OCI-LY7 (cell line): ENCODE measurements around the gene NOMO2. TPM values are rescaled to one million over a fixed set of nuclear protein-coding genes. Genes with fewer than 3 reads are reported as not detected.
"Not testable (repeated sequence)": the region's sequence is repeated elsewhere in the genome, so short reads cannot be mapped to it uniquely, and the experiment has no call there.

Source experiments
- BruUV-seq: library from RNA; stranded (reverse); fragments of 400-500 nt; replicated peaks from 2 replicates; lab custom pipeline; 2021; lab: Mats Ljungman, UMichigan
- CTCF ChIA-PET: fragments of 300-600 bp; sonication (Branson Sonifier 250); formaldehyde crosslinking; loops from one replicate; lab custom pipeline; 2022; ENCODE audit warnings: antibody characterized with exemption; ENCODE audit not compliant: unreplicated experiment; lab: Charles Lee
- POLR2A ChIA-PET: fragments of 300-600 bp; sonication (Branson Sonifier 250); formaldehyde crosslinking; loops from one replicate; lab custom pipeline; 2022; ENCODE audit warnings: antibody characterized with exemption; lab: Charles Lee
- DNase-seq: peaks from one replicate; pipeline ENCODE4 v3.0.0-alpha.2; 2015; ENCODE audit warnings: low spot score
- H2AFZ ChIP-seq: fragments of 200-600 bp; sonication (generic), shearing (Covaris generic); 2 replicates; pipeline ENCODE4 v1.6.1; 2014; ENCODE audit warnings: mild to moderate bottlenecking, antibody characterized with exemption, low read length, moderate library complexity
- H3K27ac ChIP-seq: fragments of 200-600 bp; sonication (generic); 2 replicates; pipeline ENCODE4 v1.5.1; 2014; ENCODE audit warnings: mixed run types, low read depth, mild to moderate bottlenecking, moderate library complexity, low read length, inconsistent platforms; ENCODE audit not compliant: poor library complexity, severe bottlenecking
- H3K36me3 ChIP-seq: fragments of 200-600 bp; sonication (generic); 2 replicates; pipeline ENCODE4 v1.6.1; 2014; ENCODE audit warnings: mild to moderate bottlenecking, antibody characterized with exemption, low read length, moderate library complexity, mixed read lengths; ENCODE audit not compliant: insufficient read depth
- H3K4me1 ChIP-seq: fragments of 200-600 bp; sonication (generic); 2 replicates; pipeline ENCODE4 v1.5.1; 2014; ENCODE audit warnings: mild to moderate bottlenecking, low read length; ENCODE audit not compliant: insufficient read depth, poor library complexity, severe bottlenecking
- H3K4me2 ChIP-seq: fragments of 200-600 bp; sonication (generic); 2 replicates; pipeline ENCODE4 v1.6.1; 2014; ENCODE audit warnings: mild to moderate bottlenecking, low read length
- H3K4me3 ChIP-seq: fragments of 200-600 bp; sonication (generic); 2 replicates; pipeline ENCODE4 v1.5.1; 2014; ENCODE audit warnings: mild to moderate bottlenecking, low read depth, low read length; ENCODE audit not compliant: poor library complexity, severe bottlenecking
- H3K79me2 ChIP-seq: fragments of 200-600 bp; sonication (generic); 2 replicates; pipeline ENCODE4 v1.6.1; 2016; ENCODE audit warnings: low read depth, mild to moderate bottlenecking, low read length, moderate library complexity, mixed read lengths; ENCODE audit not compliant: insufficient read depth
- H3K9me2 ChIP-seq: fragments of 200-600 bp; sonication (generic); 2 replicates; pipeline ENCODE4 v1.6.1; 2016; ENCODE audit warnings: mild to moderate bottlenecking, low read length, mixed read lengths; ENCODE audit not compliant: insufficient read depth
- H3K9me3 ChIP-seq: fragments of 200-600 bp; sonication (generic); 2 replicates; pipeline ENCODE4 v1.6.1; 2014; ENCODE audit warnings: mild to moderate bottlenecking, mixed run types, low read length, mixed read lengths
- H4K20me1 ChIP-seq: fragments of 200-600 bp; sonication (generic); 2 replicates; pipeline ENCODE4 v1.6.1; 2014; ENCODE audit warnings: mild to moderate bottlenecking, antibody characterized with exemption, low read length, moderate library complexity, mixed read lengths; ENCODE audit not compliant: insufficient read depth
- intact Hi-C: fragments of 100-400 bp; cut with micrococcal nuclease; formaldehyde crosslinking; loops from one replicate; pipeline ENCODE4 v1.10.0; 2022; ENCODE audit not compliant: unreplicated experiment
- microRNA-seq: library from miRNA; unstranded; fragments of <30 nt; microRNA quantifications from one replicate; pipeline ENCODE4 v1.2.0, GENCODE V29; 2022; ENCODE audit warnings: borderline replicate concordance
- small RNA-seq: library from RNA; depleted of rRNA; stranded (forward); fragments of <200 nt; gene quantifications from one replicate; pipeline ENCODE3, GENCODE V24; 2014
- total RNA-seq, 2 experiments: library from RNA; depleted of rRNA in 1 of 2; stranded (reverse); fragments of >200 nt in 1 of 2; shearing (Covaris generic) in 1 of 2; gene quantifications; 2 replicates each; pipeline ENCODE4 v1.2.3, GENCODE V29; 2014 to 2022

Gene NOMO2
- total RNA-seq, 2 experiments from 2014 or later = 65.0 to 80.2 TPM

DNA sequence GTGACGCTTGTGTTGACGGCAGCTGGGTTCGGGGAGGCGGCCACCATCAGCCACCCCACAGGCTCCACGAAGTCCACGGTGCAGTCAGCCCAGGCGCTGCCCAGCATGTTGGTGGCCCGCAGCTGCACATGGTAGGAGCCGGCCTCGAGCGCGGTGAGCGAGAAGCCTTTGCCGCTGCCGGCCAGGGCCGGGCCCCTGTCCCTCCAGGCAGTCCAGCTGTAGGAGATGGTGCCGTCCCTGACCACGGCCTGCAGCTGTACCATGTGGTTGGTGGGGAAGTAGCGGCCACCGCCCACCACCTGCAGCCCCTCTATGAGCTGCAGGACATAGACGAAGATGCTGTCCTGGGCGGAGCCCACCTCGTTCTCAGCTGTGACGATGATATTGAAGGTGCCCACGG lies 175.4 kb downstream of the NOMO2 start:
- H3K4me2 ChIP-seq, CTCF ChIA-PET, H3K4me3 ChIP-seq, H3K9me2 ChIP-seq, DNase-seq, H3K9me3 ChIP-seq, H2AFZ ChIP-seq, intact Hi-C loops, H3K36me3 ChIP-seq, H4K20me1 ChIP-seq, H3K27ac ChIP-seq, H3K4me1 ChIP-seq, BruUV-seq, H3K79me2 ChIP-seq, POLR2A ChIA-PET: not testable (repeated sequence)

DNA sequence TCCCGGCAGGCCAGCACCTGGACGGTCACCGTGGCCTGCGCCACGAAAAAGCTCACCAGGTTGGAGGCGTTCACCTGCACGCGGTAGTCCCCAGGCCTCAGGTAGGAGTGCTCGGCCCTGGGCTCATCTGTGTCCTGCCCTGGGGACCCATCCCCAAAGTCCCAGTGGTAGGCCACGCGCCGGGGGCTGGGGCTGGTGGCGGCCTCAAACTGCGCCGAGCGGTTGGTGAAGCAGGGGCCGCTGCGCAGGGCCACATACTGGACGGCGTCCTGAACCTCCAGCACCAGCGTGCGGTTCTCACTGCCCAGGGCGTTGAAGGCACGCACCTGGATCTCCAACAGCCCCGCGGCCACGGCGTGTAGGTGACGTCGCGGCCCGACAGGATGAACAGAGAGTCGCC lies 176.6 kb downstream of the NOMO2 start:
- CTCF ChIA-PET = not testable (repeated sequence)

GRCh38 chr16:18384869-18385268 lies 177.0 kb downstream of the NOMO2 start:
- H3K4me1 ChIP-seq, H3K27ac ChIP-seq, intact Hi-C loops, DNase-seq, POLR2A ChIA-PET, BruUV-seq, H3K9me3 ChIP-seq, H4K20me1 ChIP-seq, H2AFZ ChIP-seq, H3K9me2 ChIP-seq, H3K79me2 ChIP-seq, CTCF ChIA-PET, H3K4me3 ChIP-seq, H3K36me3 ChIP-seq, H3K4me2 ChIP-seq: not testable (repeated sequence)

More for the DNA sequence above, 176.6 kb downstream of the NOMO2 start:
- H2AFZ ChIP-seq, H3K4me2 ChIP-seq, H3K9me2 ChIP-seq, H4K20me1 ChIP-seq, H3K4me1 ChIP-seq, H3K27ac ChIP-seq, H3K36me3 ChIP-seq, DNase-seq, H3K9me3 ChIP-seq, H3K4me3 ChIP-seq, intact Hi-C loops, H3K79me2 ChIP-seq, BruUV-seq, POLR2A ChIA-PET: not testable (repeated sequence)

- H3K36me3 ChIP-seq, BruUV-seq, H3K4me1 ChIP-seq, H2AFZ ChIP-seq, H3K79me2 ChIP-seq, H3K27ac ChIP-seq, POLR2A ChIA-PET, H3K9me2 ChIP-seq, DNase-seq, H4K20me1 ChIP-seq, H3K9me3 ChIP-seq, CTCF ChIA-PET, H3K4me3 ChIP-seq, H3K4me2 ChIP-seq, intact Hi-C loops: not testable (repeated sequence)
Observed at GRCh38 chr16:18384098-18384636, 177.7 kb downstream of the NOMO2 start.

GRCh38 chr16:18382696-18383095 lies 179.2 kb downstream of the NOMO2 start:
- H3K27ac ChIP-seq = not testable (repeated sequence)

More at GRCh38 chr16:18382696-18383095, 179.2 kb downstream of the NOMO2 start:
- H2AFZ ChIP-seq, H3K79me2 ChIP-seq, H3K9me3 ChIP-seq, H3K36me3 ChIP-seq, H3K9me2 ChIP-seq, H3K4me3 ChIP-seq, H4K20me1 ChIP-seq, H3K4me2 ChIP-seq, CTCF ChIA-PET, POLR2A ChIA-PET, BruUV-seq, DNase-seq, intact Hi-C loops, H3K4me1 ChIP-seq: not testable (repeated sequence)

Small RNA genes lying within 50 kb of the gene (microRNA-seq; reads per million reads assigned to microRNA genes)
- gene MIR3179-3 (not detected), gene MIR3179-4 (not detected), gene MIR3180-3 (not detected), gene MIR3670-3 (not detected), gene MIR3670-4 (not detected), gene MIR6770-3 (not detected)

Small RNA genes lying within 50 kb of the gene (small RNA-seq; reads per million reads assigned to genes)
- not detected for gene MIR3179-3
- not detected for gene MIR3179-4
- gene MIR3180-3 = not detected
- gene MIR3670-3 = not detected
- gene MIR3670-4 = not detected
- gene MIR6770-3 = not detected
- not detected for gene RF00019

Other genes with a start within 250 kb of the NOMO2 start
- 7.4 and 11.9 TPM in 2 replicates for gene NPIPA8, start 225.4 kb downstream of the NOMO2 start, total RNA-seq (2014; rRNA removed; shearing (Covaris generic))
- gene NPIPA8, start 225.4 kb downstream of the NOMO2 start, total RNA-seq (2022) = 8.8 and 18.5 TPM in 2 replicates
- 2,355 and 2,645 TPM in 2 replicates for gene RPS15A, start 228.2 kb upstream of the NOMO2 start, total RNA-seq (2014; rRNA removed; shearing (Covaris generic))
- 1,902 and 2,030 TPM in 2 replicates for gene RPS15A, start 228.2 kb upstream of the NOMO2 start, total RNA-seq (2022)
- gene ARL6IP1, start 239.5 kb upstream of the NOMO2 start, total RNA-seq (2014; rRNA removed; shearing (Covaris generic)) = 322 and 349 TPM in 2 replicates
- 224 and 233 TPM in 2 replicates for gene ARL6IP1, start 239.5 kb upstream of the NOMO2 start, total RNA-seq (2022)